Progenitor cell of endocrine pancreas (in vitro differentiated cells): ENCODE data around the gene COL6A3. TPM values are rescaled to one million over a fixed set of nuclear protein-coding genes. Genes with fewer than 3 reads are reported as not detected.
"Not testable (repeated sequence)": the region's sequence is repeated elsewhere in the genome, so short reads cannot be mapped to it uniquely, and the experiment has no call there.

ENCODE experiments used
- DNase-seq: peaks from one replicate; pipeline ENCODE4 v3.0.0; 2021; ENCODE audit warnings: low spot score; ENCODE audit not compliant: unreplicated experiment
- H3K27ac Mint-ChIP-seq: 2 replicates; pipeline ENCODE4 v1.8.0; 2021; ENCODE audit warnings: mild to moderate bottlenecking, moderate library complexity, mixed read lengths
- H3K27me3 Mint-ChIP-seq: 2 replicates; pipeline ENCODE4 v1.8.0; 2021; ENCODE audit warnings: mixed read lengths
- H3K36me3 Mint-ChIP-seq: 2 replicates; pipeline ENCODE4 v1.8.0; 2022; ENCODE audit warnings: mixed read lengths; ENCODE audit not compliant: insufficient read depth
- H3K4me1 Mint-ChIP-seq: 2 replicates; pipeline ENCODE4 v1.8.0; 2021; ENCODE audit warnings: low read depth, mixed read lengths
- H3K4me3 Mint-ChIP-seq: 2 replicates; pipeline ENCODE4 v1.8.0; 2021; ENCODE audit warnings: low read depth, mild to moderate bottlenecking, moderate library complexity, mixed read lengths
- H3K9me3 Mint-ChIP-seq: 2 replicates; pipeline ENCODE4 v1.8.0; 2021; ENCODE audit warnings: low read depth, mixed read lengths
- total RNA-seq: library from RNA; stranded (reverse); gene quantifications from 2 replicates; pipeline ENCODE4 v1.2.1, GENCODE V29; 2021
- TF ChIP-seq, protein P1 (sequence below): fragments of 200-600 bp; sonication (generic); IDR thresholded peaks from one replicate; pipeline ENCODE4 v1.5.0; 2021; ENCODE audit warnings: antibody characterized with exemption, mild to moderate bottlenecking; ENCODE audit not compliant: unreplicated experiment

COL6A3 gene
- total RNA-seq, 1 donor from 2014 or later, result 1.0 TPM

DNA sequence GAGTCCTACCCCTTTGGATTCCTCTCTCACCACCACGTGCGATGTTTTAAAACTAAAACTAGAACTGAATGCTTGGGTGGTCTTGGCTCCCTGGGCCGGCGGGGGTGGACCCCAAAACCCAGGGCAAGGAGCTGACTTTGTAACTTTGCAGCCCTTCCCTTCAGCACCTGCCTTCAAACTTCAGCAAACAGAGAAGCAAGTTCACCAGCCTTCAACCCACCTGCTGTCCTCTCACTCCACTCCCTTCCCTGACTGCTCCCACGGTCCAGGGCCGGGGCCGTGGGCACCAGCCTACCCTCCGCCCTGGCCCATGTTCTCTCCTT lies 54.5 kb downstream of the COL6A3 start:
- TF ChIP-seq, protein P1, sequence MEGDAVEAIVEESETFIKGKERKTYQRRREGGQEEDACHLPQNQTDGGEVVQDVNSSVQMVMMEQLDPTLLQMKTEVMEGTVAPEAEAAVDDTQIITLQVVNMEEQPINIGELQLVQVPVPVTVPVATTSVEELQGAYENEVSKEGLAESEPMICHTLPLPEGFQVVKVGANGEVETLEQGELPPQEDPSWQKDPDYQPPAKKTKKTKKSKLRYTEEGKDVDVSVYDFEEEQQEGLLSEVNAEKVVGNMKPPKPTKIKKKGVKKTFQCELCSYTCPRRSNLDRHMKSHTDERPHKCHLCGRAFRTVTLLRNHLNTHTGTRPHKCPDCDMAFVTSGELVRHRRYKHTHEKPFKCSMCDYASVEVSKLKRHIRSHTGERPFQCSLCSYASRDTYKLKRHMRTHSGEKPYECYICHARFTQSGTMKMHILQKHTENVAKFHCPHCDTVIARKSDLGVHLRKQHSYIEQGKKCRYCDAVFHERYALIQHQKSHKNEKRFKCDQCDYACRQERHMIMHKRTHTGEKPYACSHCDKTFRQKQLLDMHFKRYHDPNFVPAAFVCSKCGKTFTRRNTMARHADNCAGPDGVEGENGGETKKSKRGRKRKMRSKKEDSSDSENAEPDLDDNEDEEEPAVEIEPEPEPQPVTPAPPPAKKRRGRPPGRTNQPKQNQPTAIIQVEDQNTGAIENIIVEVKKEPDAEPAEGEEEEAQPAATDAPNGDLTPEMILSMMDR, result no peak
- peaks cover 34% of the 10 kb centered on the region for H3K27me3 Mint-ChIP-seq
- peaks cover 4% of the 10 kb centered on the region for H3K4me1 Mint-ChIP-seq
- no peak for DNase-seq
- no peaks in the 10 kb centered on the region for H3K36me3 Mint-ChIP-seq
- no peak overlapping the region for H3K27ac Mint-ChIP-seq
- no peak overlapping the region for H3K4me3 Mint-ChIP-seq
- no peaks in the 10 kb centered on the region for H3K9me3 Mint-ChIP-seq

DNA sequence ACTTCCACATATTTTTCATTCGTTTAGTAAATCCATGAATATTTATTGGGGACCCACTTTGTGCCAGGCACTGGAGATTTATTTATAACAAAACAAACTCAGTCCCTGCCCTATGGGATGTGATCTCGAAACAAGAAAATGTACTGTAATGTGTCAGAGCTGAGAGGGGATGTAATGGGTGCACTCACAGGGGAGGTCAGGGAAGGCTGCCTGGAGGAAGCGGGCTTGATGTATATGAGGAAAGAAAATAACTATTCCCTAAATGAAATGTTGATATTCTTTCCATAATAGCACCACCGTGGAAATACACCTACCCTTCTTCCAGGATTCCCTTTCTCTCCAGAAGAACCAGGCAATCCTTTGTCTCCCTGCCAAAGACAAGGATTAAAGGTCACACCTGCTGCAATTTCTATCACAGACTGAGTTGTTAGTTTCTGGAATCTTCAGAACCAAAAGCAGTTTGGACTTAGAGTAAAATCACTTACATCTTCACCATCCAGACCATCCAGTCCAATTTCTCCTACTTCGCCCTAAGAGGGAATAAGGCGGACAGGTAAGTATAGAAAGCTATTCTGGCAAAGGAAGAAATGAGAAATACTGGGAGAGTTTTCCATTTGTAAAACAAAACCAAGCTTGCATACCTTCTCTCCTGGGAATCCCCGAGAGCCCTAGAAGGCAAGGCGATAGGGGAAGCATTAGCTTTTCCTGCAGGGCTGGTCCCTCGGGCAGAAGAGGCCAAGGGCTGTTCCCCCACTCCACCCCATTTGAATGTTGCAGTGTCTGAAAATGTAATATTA lies 55.0 kb downstream of the COL6A3 start:
- Mint-ChIP-seq H3K36me3 (no peaks in the 10 kb centered on the region), H3K4me1 (peaks cover 7% of the 10 kb centered on the region), H3K4me3 (no peak overlapping the region), H3K27ac (no peak overlapping the region), H3K27me3 (peaks cover 33% of the 10 kb centered on the region), H3K9me3 (no peaks in the 10 kb centered on the region)
- TF ChIP-seq, protein P1, result no peak
- DNase-seq, result no peak

DNA sequence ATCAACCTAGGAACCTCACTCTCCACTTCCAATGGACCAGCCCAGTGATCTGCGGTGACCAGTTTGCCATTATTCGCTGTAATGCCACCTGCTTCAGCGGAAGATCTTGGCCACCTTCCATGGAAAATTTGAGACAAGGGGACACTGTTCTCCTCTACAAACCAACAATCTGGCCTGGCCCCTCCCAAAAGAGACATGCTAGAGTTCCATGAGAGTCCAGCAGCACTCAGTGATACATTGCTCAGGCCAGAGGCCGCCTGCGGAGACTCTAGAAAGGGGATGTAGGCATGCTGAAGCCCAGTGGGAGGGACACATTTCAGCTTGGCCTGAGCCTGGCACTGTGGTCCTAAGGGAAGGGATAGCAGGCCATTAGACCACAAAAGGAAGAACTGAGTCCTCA lies 58.3 kb downstream of the COL6A3 start:
- TF ChIP-seq, protein P1, result no peak
- peaks cover 7% of the 10 kb centered on the region for H3K4me1 Mint-ChIP-seq
- H3K4me3 Mint-ChIP-seq, result no peak overlapping the region
- H3K36me3 Mint-ChIP-seq, result no peaks in the 10 kb centered on the region
- no peaks in the 10 kb centered on the region for H3K9me3 Mint-ChIP-seq
- no peak overlapping the region for H3K27ac Mint-ChIP-seq
- H3K27me3 Mint-ChIP-seq, result peaks cover 51% of the 10 kb centered on the region
- no peak for DNase-seq

DNA sequence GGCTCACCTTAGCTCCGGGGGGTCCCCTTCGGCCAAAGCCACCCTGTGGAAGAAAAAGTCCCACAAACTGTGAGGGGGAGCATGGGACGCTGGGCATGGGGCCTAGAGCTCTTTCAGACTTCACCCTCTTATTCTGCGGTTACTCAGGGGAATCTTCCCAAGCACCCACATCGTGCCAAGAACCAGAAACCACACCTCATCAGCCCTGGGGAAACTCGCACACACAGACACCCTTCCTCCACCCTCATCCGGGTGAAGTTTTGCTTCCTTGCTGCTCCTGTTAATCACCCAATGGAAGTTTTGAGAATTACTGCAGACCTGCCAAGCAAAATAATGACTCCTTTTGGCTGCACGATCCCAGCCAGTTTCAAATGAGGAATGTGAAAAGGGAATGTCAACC lies 59.1 kb downstream of the COL6A3 start:
- H3K4me3 Mint-ChIP-seq, result no peak overlapping the region
- H3K9me3 Mint-ChIP-seq, result no peaks in the 10 kb centered on the region
- DNase-seq, result no peak
- TF ChIP-seq, protein P1, result no peak
- H3K36me3 Mint-ChIP-seq, result no peaks in the 10 kb centered on the region
- H3K4me1 Mint-ChIP-seq, result peaks cover 7% of the 10 kb centered on the region
- H3K27me3 Mint-ChIP-seq, result peaks cover 57% of the 10 kb centered on the region
- H3K27ac Mint-ChIP-seq, result no peak overlapping the region

DNA sequence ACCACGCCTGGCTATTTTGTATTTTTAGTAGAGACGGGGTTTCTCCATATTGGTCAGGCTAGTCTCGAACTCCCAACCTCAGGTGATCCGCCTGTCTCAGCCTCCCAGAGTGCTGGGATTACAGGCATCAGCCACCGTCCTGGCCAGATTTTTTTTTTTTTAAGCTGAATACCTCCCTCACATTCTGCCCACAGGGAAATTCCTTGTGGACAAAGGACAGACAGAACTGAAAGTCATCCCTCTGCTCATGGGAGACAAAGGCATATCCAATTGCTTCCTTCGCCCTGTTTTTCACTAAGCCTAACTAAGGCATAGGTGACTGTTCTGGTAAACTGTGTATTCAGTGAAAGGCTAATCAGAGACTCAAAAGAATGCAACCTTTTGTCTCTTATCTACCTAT lies 59.8 kb downstream of the COL6A3 start:
- not testable (repeated sequence) for H3K27ac Mint-ChIP-seq

DNA sequence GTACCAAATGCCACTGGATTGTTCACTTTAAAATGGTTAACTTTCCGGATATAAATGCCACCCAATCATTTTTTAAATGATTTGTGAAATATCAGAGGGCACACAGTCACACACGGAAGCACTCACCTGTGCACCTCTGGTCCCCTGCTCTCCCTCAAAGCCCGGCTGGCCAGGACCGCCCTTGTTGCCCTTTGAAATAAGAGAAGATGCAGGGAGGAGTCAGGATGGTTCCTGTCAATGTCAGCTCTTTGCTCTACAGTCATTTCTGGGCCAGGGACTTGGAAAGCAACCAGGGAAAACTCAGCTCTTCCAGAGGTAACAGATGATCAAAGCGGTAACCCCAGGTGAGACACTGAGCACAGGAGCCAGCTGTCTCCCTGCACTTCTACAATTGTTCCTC lies 60.7 kb downstream of the COL6A3 start:
- TF ChIP-seq, protein P1, result no peak
- Mint-ChIP-seq H3K27ac (no peak overlapping the region), H3K36me3 (no peaks in the 10 kb centered on the region), H3K27me3 (peaks cover 59% of the 10 kb centered on the region), H3K4me1 (peaks cover 7% of the 10 kb centered on the region), H3K9me3 (no peaks in the 10 kb centered on the region), H3K4me3 (no peak overlapping the region)
- no peak for DNase-seq

More for the DNA sequence above, 59.8 kb downstream of the COL6A3 start:
- H3K27me3 Mint-ChIP-seq, result peaks cover 59% of the 10 kb centered on the region
- not testable (repeated sequence) for H3K4me1 Mint-ChIP-seq, H3K4me3 Mint-ChIP-seq, H3K9me3 Mint-ChIP-seq, H3K36me3 Mint-ChIP-seq, DNase-seq
